GM19240 (cell line): ENCODE results near the gene FAM83C.
A peak's percentile ranks its signal among the peaks of the same experiment; 100 is the strongest.

Source experiments
- DNase-seq: peaks from one replicate; pipeline ENCODE4 v3.0.0; 2011; ENCODE audit warnings: low spot score; ENCODE audit not compliant: insufficient read length

FAM83C gene

GRCh38 chr20:35284267-35284991, 7.8 kb downstream of the FAM83C start, which contains the start of gene EIF6:
Gene EIF6 (minus strand): TSS chr20:35284772. CDS start chr20:35284487, 285 bp downstream.
- peak; percentile 95 for DNase-seq

- DNase-seq = no peak
Measured at GRCh38 chr20:35283441-35284266, 8.6 kb downstream of the FAM83C start.

GRCh38 chr20:35281506-35282101, 10.6 kb downstream of the FAM83C start:
- DNase-seq = no peak

GRCh38 chr20:35280523-35280922, 11.7 kb downstream of the FAM83C start:
- no peak for DNase-seq

- DNase-seq = no peak
Measured at GRCh38 chr20:35279533-35280174, 12.6 kb downstream of the FAM83C start.

GRCh38 chr20:35279040-35279439, 13.2 kb downstream of the FAM83C start:
- DNase-seq = no peak

- peak; percentile 86 for DNase-seq
Measured at GRCh38 chr20:35277531-35278395, 14.5 kb downstream of the FAM83C start, which contains the start of gene MMP24OS. Gene MMP24OS (minus strand): TSS chr20:35278122. CDS start chr20:35277929, 193 bp downstream.

- no peak for DNase-seq
Measured at GRCh38 chr20:35277127-35277526, 15.1 kb downstream of the FAM83C start.

GRCh38 chr20:35276408-35276807, 15.8 kb downstream of the FAM83C start:
- no peak for DNase-seq

- no peak for DNase-seq
Measured at GRCh38 chr20:35275741-35276251, 16.4 kb downstream of the FAM83C start.

GRCh38 chr20:35274172-35275092, 17.8 kb downstream of the FAM83C start:
- no peak for DNase-seq

GRCh38 chr20:35273449-35274171, 18.6 kb downstream of the FAM83C start:
- no peak for DNase-seq

- no peak for DNase-seq
Measured at GRCh38 chr20:35271904-35272303, 20.3 kb downstream of the FAM83C start.

GRCh38 chr20:35271073-35271882, 20.9 kb downstream of the FAM83C start:
- no peak for DNase-seq

GRCh38 chr20:35270021-35270902, 22.0 kb downstream of the FAM83C start:
- DNase-seq = no peak

- peak; percentile 48 for DNase-seq
Measured at GRCh38 chr20:35269055-35269781, 23.0 kb downstream of the FAM83C start.
